Stomach (tissue), 4 donors: ENCODE measurements around the gene KIAA0232.

ENCODE experiments used
- CTCF ChIP-seq, 7 experiments: fragments of 450-650 bp in 4 of 7; fragments of 200-600 bp in 3 of 7; sonication (generic) in 3 of 7; IDR thresholded peaks; one replicate each; pipeline ENCODE4 v1.5.1; 2016 to 2019; ENCODE audit warnings: antibody characterized with exemption in 7 of 7, control low read depth in 2 of 7, mild to moderate bottlenecking in 1 of 7
- POLR2A ChIP-seq, 4 donors: fragments of 450-650 bp; IDR thresholded peaks; one replicate each; pipeline ENCODE4 v1.6.1; 2016; ENCODE audit warnings: antibody characterized with exemption in 4 of 4, control low read depth in 2 of 4, mild to moderate bottlenecking in 1 of 4, moderate library complexity in 1 of 4
- POLR2AphosphoS5 ChIP-seq, 3 donors: sonication (generic); formaldehyde crosslinking; IDR thresholded peaks; one replicate each; pipeline ENCODE4 v1.6.1; 2016; ENCODE audit warnings: antibody characterized with exemption in 3 of 3

GRCh38 chr4:6918338-6918737 lies 135.8 kb downstream of the KIAA0232 start:
- no peak for TF ChIP-seq CTCF (IDR thresholded peaks at IDR 0.05)
- TF ChIP-seq POLR2A (IDR thresholded peaks at IDR 0.05): no peak
- TF ChIP-seq POLR2AphosphoS5 (IDR thresholded peaks at IDR 0.05): no peak
